H9 (cell line): ENCODE measurements around the gene ODC1. TPM values are rescaled to one million over a fixed set of nuclear protein-coding genes. Genes with fewer than 3 reads are reported as not detected.

Experiments used
- DNase-seq: peaks from one replicate; pipeline ENCODE4 v3.0.0-alpha.2; 2017
- H2AFZ ChIP-seq: one replicate; pipeline ENCODE4 v1.6.1; 2013; ENCODE audit warnings: mild to moderate bottlenecking, low read length, control low read depth, moderate library complexity
- H2AK5ac ChIP-seq: 2 replicates; pipeline ENCODE4 v1.6.1; 2013; ENCODE audit warnings: low read length, control low read depth, mixed read lengths; ENCODE audit not compliant: insufficient read length
- H2BK120ac ChIP-seq: one replicate; pipeline ENCODE4 v1.6.1; 2013; ENCODE audit warnings: low read depth, mild to moderate bottlenecking, low read length, control low read depth, inconsistent platforms; ENCODE audit not compliant: poor library complexity, severe bottlenecking
- H2BK12ac ChIP-seq: 2 replicates; pipeline ENCODE4 v1.6.1; 2013; ENCODE audit warnings: low read length, control low read depth, mixed read lengths, low read depth; ENCODE audit not compliant: insufficient read length
- H2BK15ac ChIP-seq: 2 replicates; pipeline ENCODE4 v1.6.1; 2013; ENCODE audit warnings: low read depth, low read length, control low read depth
- H2BK20ac ChIP-seq: one replicate; pipeline ENCODE4 v1.6.1; 2013; ENCODE audit warnings: low read depth, mild to moderate bottlenecking, low read length, control low read depth, inconsistent platforms; ENCODE audit not compliant: poor library complexity, severe bottlenecking
- H2BK5ac ChIP-seq: 2 replicates; pipeline ENCODE4 v1.6.1; 2013; ENCODE audit warnings: low read length, control low read depth, mixed read lengths; ENCODE audit not compliant: insufficient read length
- H3K14ac ChIP-seq: 2 replicates; pipeline ENCODE4 v1.6.1; 2013; ENCODE audit warnings: low read length, control low read depth; ENCODE audit not compliant: insufficient read depth
- H3K18ac ChIP-seq: 2 replicates; pipeline ENCODE4 v1.6.1; 2013; ENCODE audit warnings: low read depth, mild to moderate bottlenecking, mixed read lengths, low read length, control low read depth; ENCODE audit not compliant: insufficient read length
- H3K23ac ChIP-seq: 2 replicates; pipeline ENCODE4 v1.6.1; 2013; ENCODE audit warnings: low read length, control low read depth, mixed read lengths, low read depth; ENCODE audit not compliant: insufficient read length
- H3K23me2 ChIP-seq: 2 replicates; pipeline ENCODE4 v1.6.1; 2013; ENCODE audit warnings: low read depth, mild to moderate bottlenecking, mixed read lengths, low read length, control low read depth; ENCODE audit not compliant: insufficient read length, poor library complexity, severe bottlenecking
- H3K27ac ChIP-seq: 2 replicates; pipeline ENCODE4 v1.5.1; 2013; ENCODE audit warnings: low read length, control low read depth, mixed read lengths, low read depth; ENCODE audit not compliant: insufficient read length
- H3K27me3 ChIP-seq: 2 replicates; pipeline ENCODE4 v1.6.1; 2013; ENCODE audit warnings: low read length, control low read depth, inconsistent platforms; ENCODE audit not compliant: insufficient read depth
- H3K4ac ChIP-seq: 2 replicates; pipeline ENCODE4 v1.6.1; 2013; ENCODE audit warnings: low read depth, mild to moderate bottlenecking, control low read depth, inconsistent platforms, low read length, moderate library complexity
- H3K4me1 ChIP-seq: 2 replicates; pipeline ENCODE4 v1.6.1; 2013; ENCODE audit warnings: low read length, control low read depth, inconsistent platforms; ENCODE audit not compliant: insufficient read depth
- H3K4me2 ChIP-seq: 2 replicates; pipeline ENCODE4 v1.6.1; 2013; ENCODE audit warnings: low read length, control low read depth, mixed read lengths; ENCODE audit not compliant: insufficient read length, insufficient read depth
- H3K56ac ChIP-seq: 2 replicates; pipeline ENCODE4 v1.6.1; 2013; ENCODE audit warnings: low read depth, mild to moderate bottlenecking, mixed read lengths, low read length, control low read depth; ENCODE audit not compliant: insufficient read length
- H3K79me1 ChIP-seq: 2 replicates; pipeline ENCODE4 v1.6.1; 2013; ENCODE audit warnings: low read depth, mild to moderate bottlenecking, moderate library complexity, low read length, control low read depth, inconsistent platforms; ENCODE audit not compliant: insufficient read depth, poor library complexity, severe bottlenecking
- H3K79me2 ChIP-seq: 2 replicates; pipeline ENCODE4 v1.6.1; 2013; ENCODE audit warnings: low read length, control low read depth, inconsistent platforms; ENCODE audit not compliant: insufficient read depth
- H3K9ac ChIP-seq: 2 replicates; pipeline ENCODE4 v1.6.1; 2013; ENCODE audit warnings: low read length, control low read depth, mixed read lengths; ENCODE audit not compliant: insufficient read length; ENCODE audit errors: extremely low read depth
- H3K9me3 ChIP-seq: one replicate; pipeline ENCODE4 v1.6.1; 2013; ENCODE audit warnings: low read depth, low read length, inconsistent platforms; ENCODE audit not compliant: control insufficient read depth
- H3T11ph ChIP-seq: one replicate; pipeline ENCODE4 v1.6.1; 2013; ENCODE audit warnings: mild to moderate bottlenecking, low read length, control low read depth, inconsistent platforms
- H4K20me1 ChIP-seq: one replicate; pipeline ENCODE4 v1.6.1; 2013; ENCODE audit not compliant: control insufficient read depth, insufficient read length, insufficient read depth
- H4K5ac ChIP-seq: 2 replicates; pipeline ENCODE4 v1.6.1; 2013; ENCODE audit warnings: low read depth, mild to moderate bottlenecking, mixed read lengths, low read length, control low read depth; ENCODE audit not compliant: insufficient read length
- H4K8ac ChIP-seq: replicated peaks from 2 replicates; pipeline ENCODE4 v1.6.1; 2013; ENCODE audit warnings: low read length, control low read depth, mixed read lengths, low read depth; ENCODE audit not compliant: insufficient read length
- H4K91ac ChIP-seq: 2 replicates; pipeline ENCODE4 v1.6.1; 2013; ENCODE audit warnings: low read depth, mild to moderate bottlenecking, moderate library complexity, mixed read lengths, low read length, control low read depth; ENCODE audit not compliant: insufficient read length
- H3K27ac Mint-ChIP-seq, 3 experiments: 2 replicates in 2 of 3; 3 replicates in 1 of 3; pipeline ENCODE4 v1.8.0; 2020 to 2021; ENCODE audit warnings: mixed read lengths in 3 of 3, mild to moderate bottlenecking in 1 of 3, moderate library complexity in 1 of 3
- H3K27me3 Mint-ChIP-seq: 2 replicates; pipeline ENCODE4 v1.8.0; 2021; ENCODE audit warnings: low read depth, mild to moderate bottlenecking, moderate library complexity, mixed read lengths
- H3K36me3 Mint-ChIP-seq, 3 experiments: 2 replicates in 2 of 3; 3 replicates in 1 of 3; pipeline ENCODE4 v1.8.0; 2020 to 2021; ENCODE audit warnings: low read depth in 3 of 3, mixed read lengths in 3 of 3; ENCODE audit not compliant: insufficient read depth in 1 of 3
- H3K4me1 Mint-ChIP-seq, 2 experiments: 2 replicates each; pipeline ENCODE4 v1.8.0; 2020; ENCODE audit warnings: mixed read lengths in 2 of 2
- H3K4me3 Mint-ChIP-seq, 2 experiments: 2 replicates in 1 of 2; 3 replicates in 1 of 2; pipeline ENCODE4 v1.8.0; 2020 to 2021; ENCODE audit warnings: mild to moderate bottlenecking in 2 of 2, mixed read lengths in 2 of 2, moderate library complexity in 1 of 2
- H3K9me3 Mint-ChIP-seq, 2 experiments: 2 replicates in 1 of 2; 3 replicates in 1 of 2; pipeline ENCODE4 v1.8.0; 2020; ENCODE audit warnings: mild to moderate bottlenecking in 2 of 2, mixed read lengths in 2 of 2, moderate library complexity in 1 of 2
- CTCF ChIP-seq: fragments of 200-600 bp; sonication (generic); conservative IDR thresholded peaks from 3 replicates; pipeline ENCODE4 v1.8.0; 2021; ENCODE audit warnings: antibody characterized with exemption, mild to moderate bottlenecking
- WGBS: extraction: QIAGEN DNeasy Blood & Tissue Kit; methylation state at CpG from one replicate; pipeline ENCODE4 v1.1.7; 2013; ENCODE audit warnings: missing lambda C conversion rate, low lambda C conversion rate, mixed read lengths; ENCODE audit not compliant: insufficient read length; ENCODE audit errors: extremely low coverage; 5-methylcytosine and 5-hydroxymethylcytosine counted together
- total RNA-seq: library from RNA; stranded (reverse); gene quantifications from 2 replicates; pipeline ENCODE4 v1.2.1, GENCODE V29; 2021

The ODC1 gene
- total RNA-seq, 1 experiment from 2014 or later: 48.3 TPM

- Histone ChIP-seq H2BK20ac (no peak overlapping the region), H3K27me3 (no peaks in the 10 kb centered on the region), H3K23me2 (no peaks in the 10 kb centered on the region), H4K8ac (no peak overlapping the region), H3K9ac (no peak overlapping the region), H3K27ac (no peak overlapping the region), H2BK12ac (no peak overlapping the region), H3T11ph (no peak overlapping the region), H2BK120ac (no peak overlapping the region), H3K23ac (no peak overlapping the region), H3K4ac (no peak overlapping the region), H3K4me1 (no peaks in the 10 kb centered on the region; the same call in 1 of the 2 replicates), H2BK15ac (no peak overlapping the region), H3K9me3 (no peaks in the 10 kb centered on the region), H4K20me1 (no peaks in the 10 kb centered on the region), H3K79me2 (no peaks in the 10 kb centered on the region), H2AK5ac (no peak overlapping the region), H4K91ac (no peak overlapping the region), H3K56ac (no peak overlapping the region), H2BK5ac (no peak overlapping the region), H3K14ac (no peak overlapping the region), H2AFZ (no peak overlapping the region), H3K4me2 (no peak overlapping the region), H4K5ac (no peak overlapping the region), H3K18ac (no peak overlapping the region), H3K79me1 (no peaks in the 10 kb centered on the region)
- H3K27me3 Mint-ChIP-seq: peaks cover 22% of the 10 kb centered on the region
- H3K36me3 Mint-ChIP-seq: no peaks in the 10 kb centered on the region
- TF ChIP-seq CTCF: no peak
- no peak for DNase-seq
- peaks cover 17 to 19% of the 10 kb centered on the region in 2 experiments for H3K4me1 Mint-ChIP-seq
- no peak overlapping the region for H3K4me3 Mint-ChIP-seq
- H3K27ac Mint-ChIP-seq: no peak overlapping the region
- WGBS: no CpG with 5 or more reads among the region's 12 CpGs
- H3K9me3 Mint-ChIP-seq: no peaks in the 10 kb centered on the region
Observed at GRCh38 chr2:10478916-10479315, 30.8 kb upstream of the ODC1 start.
